ENCODE results near the gene SYNE1.
"Not testable (repeated sequence)": the region's sequence is repeated elsewhere in the genome, so short reads cannot be mapped to it uniquely, and the experiment has no call there.

Gene SYNE1

DNA sequence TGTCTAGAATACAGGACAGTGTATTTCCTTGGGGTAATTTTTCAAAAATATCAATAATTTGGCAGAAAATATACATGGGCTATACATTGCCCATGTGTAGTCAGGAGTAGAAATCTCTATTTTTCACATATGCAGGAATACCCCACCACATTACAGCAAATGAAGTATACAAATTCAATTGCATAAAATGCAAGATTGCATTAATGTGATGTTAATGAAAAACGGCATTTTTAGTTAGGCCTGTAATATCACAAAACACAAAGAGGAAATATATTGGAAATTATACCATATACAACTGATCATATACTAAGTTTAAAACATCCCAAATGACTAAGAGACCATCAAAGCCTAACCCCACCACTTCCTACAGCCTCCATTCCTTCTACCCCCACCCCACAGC is 154.9 kb downstream of the SYNE1 start:
- DNase-seq (ENCODE audit: low spot score): no peak

DNA sequence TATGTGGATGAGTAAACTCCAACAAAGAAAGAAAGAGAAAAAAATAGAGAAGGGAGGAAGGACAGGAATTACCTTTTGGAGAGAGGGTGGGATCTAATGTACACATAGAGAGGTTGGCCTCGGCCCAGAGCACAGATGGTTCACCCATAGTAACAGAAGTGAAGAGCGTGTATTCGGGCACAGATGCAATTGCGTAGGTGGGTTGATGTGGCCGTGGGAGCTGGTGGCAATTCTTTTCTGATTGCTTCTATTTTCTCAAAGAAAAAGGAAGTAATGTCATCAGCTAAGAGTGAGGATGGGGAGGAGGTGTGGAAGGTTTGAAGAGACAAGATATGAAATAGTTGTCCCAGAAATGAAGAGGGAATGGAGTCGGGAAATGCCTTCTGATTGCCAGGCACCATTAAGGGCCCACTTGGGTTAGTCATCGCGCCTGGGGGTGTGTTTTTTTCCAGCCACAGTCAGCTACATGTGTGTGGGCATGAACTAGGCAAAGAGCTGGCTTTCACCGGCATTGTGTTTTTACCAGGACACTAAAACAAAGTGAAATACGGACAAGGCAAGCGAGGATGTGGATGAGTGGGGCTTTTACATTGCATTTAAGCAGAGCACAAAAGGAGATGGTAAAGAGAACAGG is 158.7 kb downstream of the SYNE1 start:
- no peak for DNase-seq (ENCODE audit: low spot score)

DNA sequence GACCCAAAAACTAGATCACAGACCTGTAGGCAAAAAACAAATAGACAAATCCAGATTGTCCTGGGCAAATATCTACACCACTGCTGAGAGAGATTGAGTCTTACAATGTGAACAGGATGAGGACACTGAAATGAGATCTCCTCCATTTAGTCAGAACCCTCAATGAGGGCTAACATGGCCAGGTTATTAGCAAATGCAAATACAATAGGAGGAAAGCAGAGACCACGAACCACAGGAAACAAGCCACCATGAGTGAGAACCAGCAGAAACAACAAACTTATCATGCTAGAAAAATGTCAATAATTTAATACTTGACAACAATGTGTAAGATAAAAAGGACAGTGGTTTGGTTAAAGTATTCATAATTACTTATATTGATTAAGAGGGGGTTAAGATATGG is 162.8 kb downstream of the SYNE1 start:
- DNase-seq (ENCODE audit: low spot score): no peak

DNA sequence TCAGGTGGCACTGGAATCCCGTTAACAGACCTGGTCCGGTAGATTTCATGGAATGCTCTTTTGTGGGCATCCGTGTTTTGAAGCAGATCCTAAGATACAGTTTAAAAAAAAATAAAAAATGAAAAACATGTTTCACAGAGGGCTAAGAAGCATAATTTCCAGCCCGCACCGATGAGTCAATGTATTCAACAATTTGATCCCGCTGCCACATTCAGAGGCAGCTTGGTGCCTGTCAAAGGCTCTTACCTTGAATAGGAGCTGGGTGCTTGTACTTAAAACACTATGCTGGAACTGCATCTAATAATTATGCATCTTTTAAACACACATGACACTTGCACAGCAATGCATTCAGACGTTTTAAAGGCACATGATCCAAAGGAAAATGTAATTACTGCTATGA is 164.8 kb downstream of the SYNE1 start:
- no peak for DNase-seq (ENCODE audit: low spot score)

DNA sequence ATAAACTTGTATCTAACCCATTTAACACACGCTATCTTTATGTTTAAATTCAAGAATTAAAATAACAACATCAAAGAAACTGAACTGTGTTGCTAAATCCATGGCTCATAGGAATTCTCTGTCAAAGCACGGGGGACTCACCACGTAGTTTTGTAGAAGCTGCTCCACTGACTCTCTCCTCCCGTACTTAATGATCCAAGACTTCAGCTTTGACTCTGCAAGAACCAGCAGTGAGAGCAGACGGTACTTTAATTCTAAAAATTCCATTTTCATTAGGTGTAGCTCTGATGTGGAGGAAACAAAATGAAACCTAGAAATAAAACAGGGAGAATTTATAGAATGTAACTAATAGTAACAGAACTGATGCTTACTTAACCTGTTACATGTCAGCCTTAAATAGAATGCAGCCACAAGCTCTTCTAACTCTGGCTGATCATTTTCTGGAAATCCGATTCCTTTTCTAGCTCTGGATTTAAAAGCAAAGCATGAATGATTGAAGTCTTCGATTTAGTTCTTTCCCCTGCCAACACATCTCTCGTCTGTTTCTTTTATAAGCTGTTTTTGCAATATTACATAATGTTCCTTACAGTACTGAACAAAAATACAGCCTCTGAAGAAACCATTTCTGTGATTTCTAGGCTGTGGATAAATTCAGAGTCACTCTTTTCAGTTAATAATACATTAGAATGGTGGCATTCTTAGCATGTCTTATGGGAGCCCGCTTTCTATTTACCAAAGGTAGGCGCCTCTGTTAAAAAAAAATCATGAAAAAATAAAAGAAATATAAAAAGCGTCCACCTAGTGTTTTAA is 165.5 kb downstream of the SYNE1 start:
- no peak for DNase-seq (ENCODE audit: low spot score)

DNA sequence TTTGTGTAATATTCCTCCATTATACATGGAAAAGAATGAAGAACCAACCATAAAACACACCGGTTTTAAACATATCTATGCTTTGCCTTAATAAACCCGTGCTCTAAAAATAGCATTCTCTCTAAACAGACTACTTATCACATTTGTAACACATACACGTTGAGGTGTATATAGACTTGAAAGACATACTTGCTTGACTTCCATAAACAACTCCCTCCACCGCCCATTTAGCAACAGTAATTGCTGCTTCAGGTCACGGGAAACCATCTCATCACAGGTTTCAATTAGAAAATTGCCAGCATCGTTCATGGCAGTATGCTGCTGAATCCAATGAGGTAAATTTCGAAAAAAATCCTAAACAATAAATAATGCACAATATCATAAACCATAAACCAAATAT is 174.0 kb downstream of the SYNE1 start:
- DNase-seq (ENCODE audit: low spot score): no peak

DNA sequence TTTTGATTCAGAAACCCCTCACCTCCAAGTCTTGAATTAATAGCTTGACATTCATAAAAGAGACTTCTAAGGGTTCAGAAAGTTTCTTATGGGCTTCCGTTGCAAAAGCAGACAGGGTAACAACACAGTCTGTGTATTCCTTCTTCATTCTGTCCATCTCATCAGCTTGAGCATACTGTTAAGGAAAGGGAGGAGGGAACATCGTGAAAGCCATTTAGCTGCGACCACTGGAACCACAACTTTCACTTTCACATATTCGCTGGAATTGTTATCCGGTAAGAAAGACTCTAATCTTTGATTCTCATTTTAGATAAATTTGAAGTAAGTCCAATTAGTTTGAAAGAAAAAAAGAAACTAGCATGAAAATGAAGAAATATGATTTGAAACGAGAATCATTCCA is 174.4 kb downstream of the SYNE1 start:
- no peak for DNase-seq (ENCODE audit: low spot score)

DNA sequence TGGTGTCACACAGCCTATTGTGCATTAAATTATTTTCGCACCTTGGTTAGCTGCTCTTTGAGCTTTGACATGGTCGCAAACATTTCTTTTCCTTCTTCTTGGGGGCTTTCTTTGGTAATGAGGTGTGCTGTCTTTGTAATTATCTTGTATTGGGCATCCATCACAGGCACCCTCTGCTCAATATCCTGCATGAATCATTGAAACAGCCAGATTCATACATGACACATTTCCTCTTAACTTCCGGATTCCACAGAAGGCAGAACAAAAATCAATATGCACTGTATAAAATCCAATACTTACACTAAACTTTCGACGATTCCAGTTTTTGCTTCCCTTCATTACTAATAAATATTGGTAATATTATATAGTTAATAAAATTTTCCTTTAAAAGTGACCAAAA is 175.6 kb downstream of the SYNE1 start:
- no peak for DNase-seq (ENCODE audit: low spot score)

DNA sequence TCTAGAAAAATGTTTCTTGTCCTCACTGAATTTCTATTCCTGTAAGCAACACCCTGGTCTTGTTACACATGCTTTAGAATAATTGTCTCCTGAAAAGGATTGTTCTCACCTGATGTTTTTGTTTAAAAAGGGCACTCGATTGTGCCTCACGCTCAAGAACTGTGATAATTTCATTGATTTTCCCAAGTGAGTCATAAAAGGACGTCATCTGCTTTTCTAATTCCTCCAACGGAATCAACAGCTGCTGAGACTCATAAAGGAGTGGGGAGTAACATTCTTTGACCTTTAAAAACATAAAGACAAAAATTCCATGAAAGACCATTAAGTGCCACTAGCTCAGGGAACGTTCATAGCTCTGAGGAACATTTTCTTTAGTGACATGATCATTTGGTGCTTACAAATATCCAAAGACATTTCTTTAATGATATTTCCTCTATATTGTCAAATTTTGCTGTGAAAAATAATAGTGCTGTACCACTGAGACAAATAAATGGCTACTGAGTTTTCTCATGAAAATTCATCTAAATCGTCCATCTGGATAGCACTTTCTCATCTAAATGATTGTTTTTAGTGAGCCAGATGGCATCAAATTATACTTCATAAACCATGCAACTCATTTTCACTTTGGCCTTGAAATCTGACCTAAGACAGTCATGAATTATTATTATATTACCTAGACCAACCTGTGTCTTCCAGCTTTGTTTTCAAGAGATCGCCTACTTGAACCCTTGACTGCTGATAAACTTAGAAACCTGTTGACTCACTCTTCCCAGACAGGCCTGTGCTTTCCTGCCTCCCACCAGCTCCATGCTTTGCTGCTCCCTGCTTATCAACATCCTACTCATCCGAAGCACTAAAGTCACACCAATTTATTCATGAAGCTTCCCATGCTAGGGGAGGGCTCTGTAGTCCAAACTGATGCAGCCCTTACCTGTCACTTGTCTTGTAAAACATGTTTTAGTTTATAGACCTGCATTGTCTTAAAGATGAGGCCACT is 178.2 kb downstream of the SYNE1 start:
- no peak for DNase-seq (ENCODE audit: low spot score)

DNA sequence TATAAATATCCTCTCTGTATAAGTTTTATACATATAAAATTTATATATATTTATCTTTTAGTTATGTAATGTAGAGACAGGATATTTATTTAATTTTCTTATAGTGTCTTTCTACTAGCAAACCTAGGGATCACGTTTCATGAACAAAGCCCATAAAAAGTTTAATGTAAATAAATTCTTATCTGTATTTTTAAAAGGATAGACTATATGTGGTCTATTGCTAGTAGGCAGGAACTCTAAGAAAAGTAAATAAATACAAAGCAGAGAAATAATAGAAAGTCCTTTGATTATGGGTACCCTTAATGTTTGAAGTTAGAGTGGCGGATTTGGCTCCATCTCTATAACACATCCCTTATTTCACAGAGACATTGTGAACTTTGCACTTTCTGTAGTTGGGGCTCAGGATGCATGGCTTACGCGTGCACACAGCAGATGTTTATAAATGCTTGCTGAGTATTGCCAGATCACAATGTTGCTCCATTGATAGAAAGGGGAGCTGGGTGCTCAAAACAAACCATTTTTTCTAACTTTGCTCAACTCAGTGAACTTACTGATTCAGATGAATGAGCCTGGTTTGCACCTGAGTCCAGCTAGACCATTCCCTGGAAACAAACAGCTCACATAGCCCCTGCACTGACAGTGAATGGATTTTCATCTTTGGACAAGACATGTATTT is 179.1 kb downstream of the SYNE1 start:
- DNase-seq (ENCODE audit: low spot score): no peak

DNA sequence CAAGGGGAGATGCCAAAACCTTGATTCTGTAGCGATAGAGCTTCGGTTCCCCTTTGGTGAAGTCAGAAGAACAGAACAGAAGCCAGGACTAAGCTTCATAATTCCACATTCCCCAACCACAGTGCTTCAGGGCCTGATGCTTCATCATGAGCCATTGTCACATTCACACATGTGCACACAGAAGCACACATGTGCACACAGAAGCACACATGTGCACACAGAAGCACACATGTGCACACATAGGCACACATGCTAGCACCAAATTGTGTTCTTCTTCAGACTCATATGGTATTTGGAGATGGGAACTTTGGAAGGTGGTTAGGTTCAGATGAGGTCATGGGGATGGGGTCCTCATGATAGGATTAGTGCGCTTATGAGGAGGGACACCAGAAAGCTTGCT is 183.2 kb downstream of the SYNE1 start:
- no peak for DNase-seq (ENCODE audit: low spot score)

DNA sequence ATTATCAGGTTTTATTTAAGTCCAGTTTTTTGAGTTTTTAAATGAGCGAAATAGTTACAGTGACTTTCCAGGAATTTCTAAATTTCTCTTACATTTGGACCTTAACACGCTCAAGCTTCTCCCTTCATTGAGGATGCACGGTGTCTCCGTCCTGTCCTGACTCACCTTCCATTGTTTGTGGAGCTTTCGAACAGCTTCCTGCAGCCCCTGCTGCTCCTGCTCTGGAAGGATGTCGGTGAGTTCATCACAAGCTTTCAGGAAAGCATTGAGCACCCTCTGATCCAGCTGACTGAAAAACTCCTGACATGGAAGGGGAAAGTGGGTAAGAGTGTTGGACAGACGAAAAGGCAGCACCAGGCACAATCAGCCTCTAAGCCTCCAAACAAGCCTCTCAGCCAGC is 183.7 kb downstream of the SYNE1 start:
- DNase-seq (ENCODE audit: low spot score): no peak

DNA sequence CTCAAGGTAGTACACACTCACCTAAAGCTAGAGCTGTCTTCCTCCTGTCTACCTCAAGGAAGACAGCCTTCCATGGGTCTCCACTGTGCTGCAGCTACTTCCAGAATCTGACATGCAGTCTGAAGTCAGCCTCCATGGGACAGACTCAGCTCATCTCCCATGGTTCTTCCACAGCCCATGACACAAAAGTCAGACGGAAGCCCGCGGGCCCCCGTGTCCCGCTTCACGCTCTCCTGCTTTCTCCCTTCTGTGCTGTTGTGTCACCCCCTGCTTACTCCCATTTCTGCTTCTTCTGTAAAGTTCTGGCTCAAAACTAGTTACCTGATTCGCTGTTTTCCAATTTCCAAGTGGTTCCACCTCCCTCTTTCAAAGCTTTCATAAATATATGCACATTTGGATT is 184.5 kb downstream of the SYNE1 start:
- no peak for DNase-seq (ENCODE audit: low spot score)

DNA sequence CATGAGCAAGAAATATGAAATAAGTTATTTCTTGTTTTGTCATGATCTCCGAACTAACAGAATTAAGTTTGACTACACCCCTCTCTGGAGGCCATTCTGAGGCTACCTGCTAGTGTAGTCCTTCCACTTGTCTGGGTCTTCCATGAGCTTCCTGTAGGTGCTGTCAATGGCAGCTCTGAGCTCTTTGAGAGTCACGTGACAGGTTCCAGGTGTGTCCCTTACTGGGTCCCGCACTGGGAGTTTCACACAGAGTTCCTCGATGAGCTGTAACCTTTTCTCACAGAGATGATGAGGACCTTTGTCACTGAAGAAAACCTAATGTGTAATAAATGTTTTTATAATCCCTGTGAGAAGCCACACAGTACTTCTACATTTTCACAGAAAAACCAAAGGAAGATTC is 186.6 kb downstream of the SYNE1 start:
- no peak for DNase-seq (ENCODE audit: low spot score)

DNA sequence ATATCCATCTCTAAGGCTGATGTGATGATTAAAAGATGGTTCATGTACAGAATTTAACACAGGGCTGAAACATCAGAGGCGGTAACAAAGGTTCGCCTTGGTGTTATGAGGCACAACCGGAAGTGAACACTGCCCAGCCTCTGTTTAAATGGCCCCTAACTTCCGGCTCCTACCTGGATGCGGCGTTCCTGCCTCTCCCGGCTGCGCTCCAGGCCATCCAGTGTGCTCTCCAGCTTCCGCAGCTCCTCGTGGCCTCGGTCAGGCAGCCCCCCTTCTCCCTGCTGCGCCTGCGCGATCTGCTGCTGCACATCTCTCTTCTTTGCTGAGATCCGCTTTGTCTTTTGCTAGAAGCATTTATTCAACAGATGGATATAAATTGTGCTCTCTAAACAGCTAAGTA is 195.3 kb downstream of the SYNE1 start:
- DNase-seq (ENCODE audit: low spot score): no peak

DNA sequence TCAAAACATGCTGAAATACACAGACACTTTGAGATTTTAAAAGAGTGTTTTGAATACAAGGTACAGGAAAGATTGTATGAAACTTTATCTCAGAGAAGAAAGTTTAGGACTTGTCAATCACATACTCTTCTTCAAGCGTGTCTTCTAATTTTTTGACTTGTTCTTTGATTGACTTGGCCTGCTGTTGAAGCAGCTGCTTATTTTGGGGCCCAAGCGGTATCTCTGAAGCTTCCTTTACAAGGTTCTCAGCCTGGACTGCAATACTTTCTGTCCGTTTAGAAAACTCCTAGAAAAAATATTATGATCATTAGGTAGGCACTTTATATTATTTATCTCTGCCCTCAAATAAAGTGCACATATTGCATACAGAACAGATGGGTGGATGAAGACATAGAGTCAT is 201.3 kb downstream of the SYNE1 start:
- DNase-seq (ENCODE audit: low spot score): no peak

DNA sequence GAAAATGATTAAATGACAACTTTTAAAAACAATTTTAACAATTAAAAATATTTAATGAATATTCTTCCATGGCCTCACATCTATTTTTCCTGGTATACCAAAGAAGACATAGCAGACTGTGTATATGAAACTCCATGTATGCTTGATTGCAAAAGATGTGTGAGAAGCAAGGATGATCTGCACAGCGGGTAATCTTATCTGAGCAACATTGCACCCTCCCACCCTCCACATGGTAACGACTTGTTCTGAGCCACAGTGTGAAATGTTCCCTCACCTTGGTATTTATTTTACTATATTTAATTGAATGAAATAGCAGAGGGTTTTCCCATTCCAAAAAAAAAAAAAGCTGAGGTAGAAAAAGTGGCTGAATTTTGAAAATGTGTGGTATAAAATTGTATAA is 204.4 kb downstream of the SYNE1 start:
- no peak for DNase-seq (ENCODE audit: low spot score)

DNA sequence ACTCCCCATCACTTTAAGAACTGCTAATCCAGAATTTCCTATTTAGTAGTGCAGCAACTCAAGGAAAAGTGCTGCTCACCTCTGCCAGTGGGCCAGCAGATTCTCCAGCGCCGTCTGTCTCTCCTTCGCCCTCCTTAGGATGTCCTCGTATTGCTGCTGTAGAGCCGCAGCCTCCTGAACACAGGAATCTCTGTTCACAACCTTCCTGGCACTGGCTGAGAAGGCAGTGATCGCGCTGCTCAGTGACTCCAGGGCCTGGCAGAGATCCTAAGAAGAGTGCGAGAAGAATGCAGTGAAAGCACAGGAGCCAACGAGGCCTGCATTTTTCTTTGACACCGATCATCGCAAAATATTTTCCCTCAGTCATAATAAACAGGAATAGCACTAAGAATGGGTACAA is 209.0 kb downstream of the SYNE1 start:
- no peak for DNase-seq (ENCODE audit: low spot score)

DNA sequence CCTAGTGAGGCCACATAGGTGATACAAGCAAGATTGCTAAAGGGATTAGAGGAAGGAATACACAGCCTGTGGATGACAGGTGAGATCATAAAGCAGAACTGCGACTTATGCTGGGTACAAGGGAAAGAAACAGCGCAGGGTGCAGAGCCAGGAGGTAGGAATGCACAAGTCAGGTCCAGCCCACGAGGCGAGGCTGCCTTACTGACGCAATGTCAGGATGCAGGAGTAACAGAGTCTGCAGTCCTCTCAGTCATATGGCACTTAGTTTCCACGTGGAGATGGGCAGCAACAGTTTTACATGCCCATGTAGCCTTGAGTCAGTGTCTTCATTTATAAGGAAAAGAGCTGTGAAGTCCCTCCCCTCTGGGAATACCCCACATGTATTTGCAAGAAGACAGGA is 210.9 kb downstream of the SYNE1 start:
- no peak for DNase-seq (ENCODE audit: low spot score)

DNA sequence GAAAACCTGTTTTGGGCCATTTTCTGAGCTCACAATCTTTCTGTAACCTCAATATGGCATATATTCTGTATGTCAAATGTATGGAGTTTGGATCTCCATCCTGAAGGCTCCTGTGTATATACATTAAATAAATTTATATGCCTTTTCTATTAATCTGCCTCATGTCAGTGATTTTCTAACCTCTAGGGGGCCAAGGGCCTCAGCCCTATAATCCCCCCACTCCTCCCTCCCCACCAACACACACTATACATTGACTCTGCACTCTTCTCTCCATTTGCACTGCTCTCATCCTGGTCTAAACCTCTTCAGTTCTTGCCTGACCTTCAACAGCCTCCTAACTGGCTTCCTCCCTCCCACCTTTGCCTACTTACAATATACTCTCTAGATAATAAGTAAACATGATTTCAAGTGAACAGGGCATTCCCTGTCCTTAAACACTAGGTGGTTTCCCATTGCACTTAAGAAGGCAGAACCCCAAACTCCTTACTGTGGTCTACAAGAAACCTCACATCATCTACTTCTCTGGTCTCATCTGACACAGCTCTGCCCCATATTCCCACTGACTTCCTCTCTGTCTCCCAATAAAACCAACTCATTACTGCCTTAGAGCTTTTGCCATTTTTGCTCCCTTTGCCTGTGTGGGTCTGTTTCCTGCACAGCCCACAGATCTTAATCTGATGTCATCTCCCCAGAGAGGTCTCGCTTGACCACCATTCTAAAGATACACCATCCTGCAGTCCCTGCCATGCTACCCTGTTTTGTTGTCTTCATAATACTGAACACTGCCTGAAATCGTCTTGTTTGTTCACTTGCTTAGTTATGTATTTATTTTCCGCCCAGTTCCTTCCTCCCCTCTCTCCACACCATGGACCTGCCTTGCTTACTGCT is 213.7 kb downstream of the SYNE1 start:
- no peak for DNase-seq (ENCODE audit: low spot score)

DNA sequence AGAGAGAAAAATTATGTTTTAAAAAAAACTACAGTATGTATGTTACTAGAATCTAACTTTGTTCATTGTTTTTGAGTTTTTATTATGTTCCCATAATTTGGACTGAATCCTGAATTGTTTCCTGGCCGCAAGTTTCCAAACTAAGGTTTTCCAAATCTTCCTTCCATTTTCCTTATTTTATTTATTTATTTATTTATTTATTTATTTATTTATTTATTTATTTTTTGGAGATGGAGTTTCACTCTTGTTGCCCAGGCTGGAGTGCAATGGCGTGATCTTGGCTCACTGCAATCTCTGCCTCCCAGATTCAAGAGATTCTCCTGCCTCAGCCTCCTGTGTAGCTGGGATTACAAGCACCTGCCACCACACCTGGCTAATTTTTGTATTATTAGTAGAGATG is 215.7 kb downstream of the SYNE1 start:
- DNase-seq (ENCODE audit: low spot score): not testable (repeated sequence)

Data from CD4-positive, alpha-beta T cell treated with Interleukin-6 at 100 ng/mL for 8 hours (primary cell).